ENCODE data around the gene BUD23. TPM values are rescaled to one million over a fixed set of nuclear protein-coding genes. Genes with fewer than 3 reads are reported as not detected.

Gene BUD23
- total RNA-seq, 1 donor from 2014 or later = 56.7 TPM

Small RNA genes lying within 50 kb of the gene (microRNA-seq; reads per million reads assigned to microRNA genes)
- not detected for gene MIR4284 (ENCODE audit: unreplicated experiment)

Other genes with a start within 250 kb of the BUD23 start
- gene FZD9, start 249.8 kb upstream of the BUD23 start, total RNA-seq = 1.8 and 1.9 TPM in 2 replicates
- gene BAZ1B, start 161.3 kb upstream of the BUD23 start, total RNA-seq = 80.7 and 86.6 TPM in 2 replicates
- gene BCL7B, start 125.9 kb upstream of the BUD23 start, total RNA-seq = 37.4 and 41.8 TPM in 2 replicates
- gene TBL2, start 105.0 kb upstream of the BUD23 start, total RNA-seq = 47.7 and 48.0 TPM in 2 replicates
- 0.43 TPM in 1 of 2 replicates, not detected in the other for gene MLXIPL, start 59.1 kb upstream of the BUD23 start, total RNA-seq
- 5.0 and 6.2 TPM in 2 replicates for gene VPS37D, start 15.8 kb upstream of the BUD23 start, total RNA-seq
- gene DNAJC30, start 144 bp upstream of the BUD23 start, total RNA-seq = 13.8 and 14.5 TPM in 2 replicates
- gene STX1A, start 36.1 kb downstream of the BUD23 start, total RNA-seq = 21.7 and 24.0 TPM in 2 replicates
- 14.0 and 17.4 TPM in 2 replicates for gene ABHD11, start 55.2 kb downstream of the BUD23 start, total RNA-seq
- not detected in 2 replicates for gene CLDN3, start 86.7 kb downstream of the BUD23 start, total RNA-seq
- 0.50 and 0.62 TPM in 2 replicates for gene CLDN4, start 147.4 kb downstream of the BUD23 start, total RNA-seq
- gene METTL27, start 158.9 kb downstream of the BUD23 start, total RNA-seq = 2.2 and 2.7 TPM in 2 replicates
- not detected in 2 replicates for gene TMEM270, start 177.6 kb downstream of the BUD23 start, total RNA-seq

Data from osteocyte (in vitro differentiated cells).